NCI-H460 (cell line): Measurements from ENCODE around the gene YARS2. TPM values are rescaled to one million over a fixed set of nuclear protein-coding genes. Genes with fewer than 3 reads are reported as not detected.

Experiments used
- small RNA-seq, 2 experiments: library from RNA; depleted of rRNA; stranded (forward); fragments of <200 nt; gene quantifications; one replicate each; pipeline ENCODE3, GENCODE V24; 2014
- total RNA-seq: library from RNA; depleted of rRNA; stranded (reverse); fragments of >200 nt; shearing (Covaris generic); gene quantifications from 2 replicates; pipeline ENCODE4 v1.2.3, GENCODE V29; 2014; rRNA removed

The YARS2 gene
- total RNA-seq, 1 experiment from 2014 or later, result 30.8 TPM

Small RNAs within 50 kb of the gene (small RNA-seq; reads per million reads assigned to genes)
- 0 reads per million in 2 experiments for gene RF00019

Other genes with a start within 250 kb of the YARS2 start
- 61.0 and 72.5 TPM in 2 replicates for gene DNM1L, start 76.6 kb downstream of the YARS2 start, total RNA-seq
- 4.0 and 4.4 TPM in 2 replicates for gene PKP2, start 140.9 kb upstream of the YARS2 start, total RNA-seq